ENCODE measurements around the gene TNNI2. TPM values are rescaled to one million over a fixed set of nuclear protein-coding genes. Genes with fewer than 3 reads are reported as not detected.

TNNI2 gene
- total and polyA plus RNA-seq, 11 donors = 0.22 to 3.3 (median 0.72) TPM; not detected in 8

DNA sequence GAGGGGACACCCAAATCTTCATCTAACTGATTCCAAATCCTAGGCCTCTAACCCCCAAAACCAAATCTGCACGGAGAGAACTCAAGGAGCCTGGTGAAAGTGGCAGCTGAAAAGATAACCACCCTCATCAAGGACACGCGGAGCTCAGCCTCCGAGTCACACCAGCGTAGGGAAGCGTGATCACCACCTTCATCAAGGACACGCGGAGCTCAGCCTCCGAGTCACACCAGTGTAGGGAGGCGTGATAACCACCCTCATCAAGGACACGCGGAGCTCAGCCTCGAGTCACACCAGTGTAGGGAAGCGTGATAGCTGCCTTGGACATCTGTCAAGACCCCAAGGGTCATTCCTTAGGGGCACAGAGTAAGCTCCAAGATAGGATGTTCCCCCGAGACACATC is 33.3 kb upstream of the TNNI2 start:
- TF ChIP-seq, protein P1, sequence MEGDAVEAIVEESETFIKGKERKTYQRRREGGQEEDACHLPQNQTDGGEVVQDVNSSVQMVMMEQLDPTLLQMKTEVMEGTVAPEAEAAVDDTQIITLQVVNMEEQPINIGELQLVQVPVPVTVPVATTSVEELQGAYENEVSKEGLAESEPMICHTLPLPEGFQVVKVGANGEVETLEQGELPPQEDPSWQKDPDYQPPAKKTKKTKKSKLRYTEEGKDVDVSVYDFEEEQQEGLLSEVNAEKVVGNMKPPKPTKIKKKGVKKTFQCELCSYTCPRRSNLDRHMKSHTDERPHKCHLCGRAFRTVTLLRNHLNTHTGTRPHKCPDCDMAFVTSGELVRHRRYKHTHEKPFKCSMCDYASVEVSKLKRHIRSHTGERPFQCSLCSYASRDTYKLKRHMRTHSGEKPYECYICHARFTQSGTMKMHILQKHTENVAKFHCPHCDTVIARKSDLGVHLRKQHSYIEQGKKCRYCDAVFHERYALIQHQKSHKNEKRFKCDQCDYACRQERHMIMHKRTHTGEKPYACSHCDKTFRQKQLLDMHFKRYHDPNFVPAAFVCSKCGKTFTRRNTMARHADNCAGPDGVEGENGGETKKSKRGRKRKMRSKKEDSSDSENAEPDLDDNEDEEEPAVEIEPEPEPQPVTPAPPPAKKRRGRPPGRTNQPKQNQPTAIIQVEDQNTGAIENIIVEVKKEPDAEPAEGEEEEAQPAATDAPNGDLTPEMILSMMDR (IDR thresholded peaks at IDR 0.05) = no peak
- TF ChIP-seq POLR2A (IDR thresholded peaks at IDR 0.05) = no peak
- WGBS, 4 donors = 77 to 84% (median 82%) methylated on average over 15 of the region's 15 CpGs
- intact Hi-C loops (cut with DNase I) = loop anchor here in 2 of 10 donors (5.0 to 10.0 kb wide), 2 partner anchors 91 to 98 kb away; no protein-coding TSS in a partner anchor

DNA sequence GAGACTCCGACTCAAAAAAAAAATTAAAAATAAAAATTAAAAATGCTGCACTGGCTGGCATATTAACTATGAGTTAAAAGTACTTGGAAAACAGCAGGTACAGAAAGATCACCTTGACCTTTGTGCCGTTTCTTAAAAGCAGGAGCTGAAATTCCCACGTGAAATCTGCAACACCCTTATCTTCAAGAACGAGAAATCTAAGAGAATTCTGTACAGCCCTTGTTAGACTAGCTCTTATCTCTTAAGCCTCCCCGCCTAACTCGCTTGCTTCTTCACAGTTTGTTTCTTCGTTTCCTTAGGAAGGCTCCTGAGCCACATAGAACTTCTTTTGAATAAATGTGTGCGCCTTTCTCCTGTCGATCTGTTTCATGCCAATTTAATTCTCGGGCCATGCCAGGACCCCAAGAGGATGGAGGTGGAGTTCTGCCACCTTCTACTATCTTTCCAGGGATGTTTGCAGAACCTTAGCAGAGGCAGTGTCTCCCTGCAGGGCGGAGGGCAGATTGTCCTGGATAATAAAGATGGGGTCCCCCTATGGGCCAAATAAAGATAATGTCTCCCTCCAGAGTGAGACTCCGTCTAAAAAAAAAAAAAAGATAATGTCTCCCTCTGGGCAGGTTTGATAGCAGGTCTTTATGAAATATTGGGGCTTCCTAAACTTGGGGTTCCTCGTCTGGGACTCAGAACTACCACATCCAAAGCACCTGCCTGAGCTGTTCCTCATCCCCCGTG is 31.4 kb upstream of the TNNI2 start:
- H3K27ac ChIP-seq = no peak overlapping the region
- peaks cover 0 to 11% (median 0%) of the 10 kb centered on the region in 12 donors for H3K4me1 ChIP-seq
- DNase-seq (no peak), ATAC-seq (no peak)
- H3K36me3 ChIP-seq = no peaks in the 10 kb centered on the region
- no peak overlapping the region for H3K4me3 ChIP-seq
- 51 to 59% (median 54%) methylated on average over 14 of the region's 14 CpGs for WGBS, 4 donors
- TF ChIP-seq, protein P1 (IDR thresholded peaks at IDR 0.05) = no peak
- TF ChIP-seq POLR2A (IDR thresholded peaks at IDR 0.05) = no peak
- H3K9me3 ChIP-seq = peaks cover 0 to 6% (median 0%) of the 10 kb centered on the region in 12 donors
- intact Hi-C loops (cut with DNase I) = loop anchor here in 2 of 10 donors (5.0 to 10.0 kb wide), 2 partner anchors 93 to 100 kb away; no protein-coding TSS in a partner anchor
- H3K27me3 ChIP-seq = peaks cover 0 to 54% (median 4%) of the 10 kb centered on the region in 9 donors

More for the DNA sequence above, 33.3 kb upstream of the TNNI2 start:
- peaks cover 0 to 4% (median 0%) of the 10 kb centered on the region in 12 donors for H3K4me1 ChIP-seq
- DNase-seq (no peak), ATAC-seq (no peak)
- H3K27me3 ChIP-seq = peaks cover 0 to 48% (median 4%) of the 10 kb centered on the region in 9 donors
- no peaks in the 10 kb centered on the region for H3K36me3 ChIP-seq
- no peak overlapping the region for H3K4me3 ChIP-seq
- H3K9me3 ChIP-seq = no peaks in the 10 kb centered on the region
- H3K27ac ChIP-seq = no peak overlapping the region

DNA sequence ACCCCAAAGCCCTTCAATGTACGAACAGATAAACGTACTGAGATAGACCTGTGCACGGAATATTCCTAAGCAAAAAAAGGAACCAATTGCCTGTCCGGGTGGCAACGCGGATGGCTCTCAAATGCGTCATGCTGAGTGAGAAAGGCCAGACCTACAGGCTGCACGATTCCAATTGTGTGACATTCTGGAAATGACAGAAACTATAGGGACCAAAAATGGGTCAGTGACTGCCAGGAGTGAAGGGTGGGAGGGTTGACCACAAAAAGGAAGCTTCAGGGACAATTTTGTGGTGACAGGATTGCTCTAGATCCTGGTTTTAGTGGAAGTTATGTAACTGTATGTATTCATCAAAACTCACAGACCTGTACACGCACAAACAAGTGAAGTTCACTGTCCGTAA is 28.0 kb upstream of the TNNI2 start:
- DNase-seq (no peak), ATAC-seq (peak in 3 of 4 donors; percentile 63 to 76 (median 64))
- no peak overlapping the region for H3K4me3 ChIP-seq
- H3K27ac ChIP-seq = no peak overlapping the region
- no peaks in the 10 kb centered on the region for H3K36me3 ChIP-seq
- H3K27me3 ChIP-seq = peaks cover 0 to 45% (median 4%) of the 10 kb centered on the region in 9 donors
- peaks cover 0 to 6% (median 0%) of the 10 kb centered on the region in 12 donors for H3K9me3 ChIP-seq
- no peak for TF ChIP-seq POLR2A (IDR thresholded peaks at IDR 0.05)
- TF ChIP-seq, protein P1 (IDR thresholded peaks at IDR 0.05) = no peak
- WGBS, 4 donors = 49 to 60% (median 51%) methylated on average over 10 of the region's 10 CpGs
- H3K4me1 ChIP-seq = peaks cover 0 to 11% (median 0%) of the 10 kb centered on the region in 12 donors
- intact Hi-C loops (cut with DNase I) = no loop called here

DNA sequence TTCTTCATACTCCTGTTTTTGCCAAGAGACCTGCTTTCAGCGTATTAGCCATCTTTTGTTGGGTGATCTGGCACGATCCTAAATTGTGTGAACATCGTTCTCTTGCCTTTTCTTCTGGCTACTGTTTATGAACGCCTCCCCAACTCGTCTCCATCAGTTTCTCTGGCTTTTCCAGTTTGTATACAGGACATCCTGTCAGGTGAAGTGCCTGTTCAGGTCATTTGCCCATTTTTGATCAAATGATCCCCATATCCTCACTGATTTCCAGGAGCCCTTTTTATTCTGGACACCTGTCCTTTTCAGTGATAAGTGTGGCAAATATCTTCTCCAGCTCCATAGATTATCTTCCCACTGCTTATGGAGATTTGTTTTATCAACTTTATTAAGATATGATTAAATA is 26.5 kb upstream of the TNNI2 start:
- no peak for ATAC-seq
- DNase-seq = no peak
- Histone ChIP-seq H3K27me3 (peaks cover 0 to 41% (median 0%) of the 10 kb centered on the region in 9 donors), H3K4me1 (peaks cover 0 to 11% (median 0%) of the 10 kb centered on the region in 12 donors), H3K9me3 (peaks cover 0 to 6% (median 0%) of the 10 kb centered on the region in 12 donors), H3K36me3 (no peaks in the 10 kb centered on the region), H3K4me3 (no peak overlapping the region), H3K27ac (no peak overlapping the region)
- intact Hi-C loops (cut with DNase I) = no loop called here
- WGBS, 4 donors = 84 to 87% (median 86%) methylated on average over 5 of the region's 5 CpGs
- TF ChIP-seq POLR2A (IDR thresholded peaks at IDR 0.05) = no peak
- TF ChIP-seq, protein P1 (IDR thresholded peaks at IDR 0.05) = no peak

Data from heart left ventricle (tissue), 16 donors.